ENCODE results near the gene PTPN1.
"Not testable (repeated sequence)": the region's sequence is repeated elsewhere in the genome, so short reads cannot be mapped to it uniquely, and the experiment has no call there.

PTPN1 gene

GRCh38 chr20:50534567-50534966 lies 24.4 kb downstream of the PTPN1 start:
- no peak for DNase-seq

DNA sequence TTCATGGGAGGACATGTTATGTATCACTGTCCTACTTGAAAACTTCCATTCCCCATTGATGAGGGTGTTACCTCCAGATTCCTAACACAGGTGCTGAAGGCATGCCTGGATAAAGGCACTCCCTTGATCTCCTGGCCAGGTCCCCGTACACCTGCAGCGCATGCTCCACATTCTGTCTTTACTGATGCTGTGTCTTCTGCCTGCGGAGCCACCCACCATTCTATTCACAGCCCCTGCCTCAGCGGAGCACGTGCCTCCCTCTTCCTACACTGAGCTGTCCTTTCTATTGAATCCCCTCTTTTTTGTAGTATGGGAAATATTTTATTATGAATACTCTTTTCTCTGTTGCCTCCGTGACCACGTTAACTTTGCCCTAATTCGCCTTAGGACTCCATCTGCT lies 25.0 kb downstream of the PTPN1 start:
- no peak for DNase-seq

- no peak for DNase-seq
These were observed 26.1 kb downstream of the PTPN1 start for GRCh38 chr20:50536333-50536732.

DNA sequence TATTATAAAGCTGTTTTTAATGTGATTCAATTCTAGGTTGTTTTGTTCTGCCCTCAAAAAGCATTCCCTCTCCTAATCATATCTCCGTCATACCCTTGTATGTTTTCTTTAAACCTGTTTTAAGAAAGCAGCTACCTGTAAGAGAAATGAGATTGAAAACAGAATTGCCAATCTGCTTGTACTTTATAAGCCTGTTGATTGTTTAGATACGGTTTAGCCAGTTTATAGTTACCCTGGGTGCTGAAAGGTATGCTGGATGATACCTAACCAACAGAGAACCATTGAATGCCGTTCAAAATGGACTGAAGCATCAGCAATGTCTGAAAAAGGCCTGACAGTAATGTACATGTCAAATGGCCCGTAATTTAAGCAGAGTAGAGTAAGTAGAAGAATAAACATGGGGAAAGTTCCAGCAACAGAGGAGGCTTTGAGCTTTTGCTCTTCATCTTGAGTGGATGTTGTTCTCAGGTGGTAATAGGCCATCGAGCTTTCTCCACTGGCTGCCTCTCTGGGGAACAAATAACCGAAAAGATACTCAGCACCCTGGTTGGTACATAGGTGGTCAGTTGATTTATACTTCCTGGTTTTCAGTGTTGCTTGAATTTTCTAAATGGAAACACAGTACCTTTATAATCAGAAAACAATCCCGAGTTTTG lies 27.5 kb downstream of the PTPN1 start:
- DNase-seq, result no peak

GRCh38 chr20:50538276-50538675 lies 28.1 kb downstream of the PTPN1 start:
- no peak for DNase-seq

- DNase-seq, result not testable (repeated sequence)
These were observed 29.6 kb downstream of the PTPN1 start for GRCh38 chr20:50539798-50540197.

- DNase-seq, result no peak
These were observed 30.7 kb downstream of the PTPN1 start for GRCh38 chr20:50540620-50541605.

DNA sequence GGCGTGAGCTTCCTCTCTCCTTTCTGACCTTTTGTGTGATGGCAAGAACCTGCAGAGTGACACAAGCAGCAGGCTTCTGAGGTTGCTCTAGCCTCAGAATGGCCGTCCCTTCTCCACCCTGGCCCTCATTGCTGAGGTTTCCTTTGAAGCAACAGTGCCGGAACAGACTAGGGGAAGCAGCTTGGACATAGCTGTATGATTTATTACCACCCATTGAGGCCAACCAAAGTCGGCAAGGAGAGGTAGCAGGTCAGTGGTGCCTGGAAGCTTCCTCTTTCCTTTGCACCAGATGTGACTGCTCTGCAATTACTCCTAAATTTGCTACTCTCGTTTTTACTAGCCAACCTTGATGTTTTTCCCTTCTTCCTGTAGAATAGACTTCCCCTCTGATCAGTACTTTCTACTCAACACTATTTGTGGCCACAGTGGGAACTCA lies 31.4 kb downstream of the PTPN1 start:
- no peak for DNase-seq

- no peak for DNase-seq
These were observed 33.1 kb downstream of the PTPN1 start for GRCh38 chr20:50543326-50543725.

DNA sequence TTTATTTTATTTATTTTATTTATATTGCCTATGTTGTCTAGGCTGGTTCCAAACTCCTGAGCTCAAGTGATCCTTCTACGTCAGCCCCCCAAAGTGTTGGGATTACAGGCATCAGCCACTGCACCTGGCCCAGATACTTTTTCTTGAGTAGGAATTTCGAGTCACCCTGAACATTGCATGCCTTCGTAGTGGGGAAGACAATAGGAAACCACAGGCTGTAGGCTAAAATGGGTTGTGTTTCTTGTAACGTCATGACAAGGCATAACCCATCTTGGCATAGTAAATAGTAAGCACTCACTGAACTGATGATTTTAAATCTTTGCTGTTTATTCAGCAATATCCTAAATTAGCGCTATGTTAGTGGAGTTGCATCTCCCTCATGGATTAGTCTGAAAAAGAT lies 34.9 kb downstream of the PTPN1 start:
- DNase-seq, result no peak

- peak in 1 of 2 experiments; percentile 48 for DNase-seq
These were observed 36.6 kb downstream of the PTPN1 start for GRCh38 chr20:50546729-50547314.

DNA sequence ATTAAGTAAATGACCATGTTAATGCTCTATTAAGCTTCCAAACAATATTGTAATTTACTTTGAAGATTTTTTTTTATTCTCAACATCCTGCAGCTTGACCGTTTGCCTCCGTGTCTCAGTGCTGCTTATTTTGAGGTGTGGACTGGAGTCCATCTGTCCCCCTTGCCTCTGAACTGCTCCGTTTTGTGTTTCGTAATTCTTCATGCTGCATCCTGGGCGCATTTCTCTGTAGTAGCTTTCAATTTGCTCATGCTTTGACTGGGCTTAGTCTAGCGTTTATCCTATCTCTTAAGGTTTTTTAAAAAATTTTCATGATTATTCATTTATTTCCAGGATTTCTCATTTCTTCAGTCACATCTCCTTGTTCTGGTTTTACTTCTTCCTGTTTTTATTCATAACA lies 37.8 kb downstream of the PTPN1 start:
- DNase-seq, result no peak

- no peak for DNase-seq
These were observed 38.2 kb downstream of the PTPN1 start for GRCh38 chr20:50548396-50548795.

DNA sequence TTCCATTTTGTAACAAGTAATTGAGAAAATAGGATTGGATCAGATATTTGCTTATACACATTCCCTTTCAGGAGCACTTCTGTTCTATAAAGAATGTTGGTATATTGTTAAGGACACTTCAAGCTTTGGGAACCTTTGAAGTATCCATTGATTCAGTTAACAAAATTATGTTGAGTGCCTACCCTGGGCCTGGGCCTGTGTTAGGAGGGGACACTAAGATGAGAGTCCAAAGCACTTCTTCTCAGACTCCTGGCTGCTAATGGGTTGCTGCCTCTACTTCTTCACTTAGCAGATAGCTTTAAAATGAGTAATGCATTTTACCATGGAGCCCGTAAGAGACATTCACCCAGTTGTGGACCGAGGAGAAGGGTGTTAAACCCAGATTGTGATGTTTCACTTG lies 40.3 kb downstream of the PTPN1 start:
- DNase-seq, result no peak

GRCh38 chr20:50551288-50551687 lies 41.1 kb downstream of the PTPN1 start:
- no peak for DNase-seq

GRCh38 chr20:50552979-50553378 lies 42.8 kb downstream of the PTPN1 start:
- DNase-seq, result no peak

DNA sequence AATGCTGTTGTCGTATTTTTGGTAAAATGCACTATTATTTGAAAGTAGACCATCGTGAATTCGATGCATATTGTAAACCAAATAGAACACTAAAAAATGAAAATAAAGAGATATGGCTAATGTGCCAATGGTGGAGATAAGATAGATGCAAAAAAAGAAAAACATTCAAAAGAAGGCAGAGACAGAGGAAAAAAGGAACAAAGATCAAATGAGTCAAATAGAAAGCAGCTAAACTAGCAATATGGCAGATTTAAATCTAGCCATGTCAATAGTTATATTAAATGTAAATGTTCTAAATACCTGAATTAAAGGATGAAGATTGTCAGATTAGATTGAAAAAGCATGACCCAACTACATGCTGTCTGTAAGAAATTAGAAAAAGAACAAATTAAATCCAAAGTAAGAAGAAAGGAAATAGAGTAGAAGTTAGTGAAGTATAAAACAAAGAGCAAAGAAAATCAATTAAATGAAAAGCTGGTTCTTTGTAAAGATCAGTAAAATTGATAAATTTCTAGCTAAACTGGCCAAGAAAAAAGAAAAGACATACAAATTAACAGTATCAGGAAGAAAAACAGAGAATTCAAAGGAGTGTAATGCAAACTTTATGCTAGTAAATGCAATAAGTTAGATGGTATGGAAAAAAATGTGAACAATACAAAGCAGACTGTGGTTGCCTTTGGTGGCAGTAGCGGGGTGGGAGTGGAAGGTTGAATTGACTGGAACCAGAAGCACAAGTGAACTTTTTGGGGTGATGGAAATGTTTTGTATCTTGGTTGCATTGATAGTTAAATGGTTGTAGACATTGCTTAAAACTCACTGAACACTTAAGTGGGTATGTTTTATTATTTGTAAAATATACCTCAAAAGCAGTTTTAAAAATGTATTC lies 44.8 kb downstream of the PTPN1 start:
- DNase-seq, result no peak

- no peak for DNase-seq
These were observed 45.5 kb downstream of the PTPN1 start for GRCh38 chr20:50555662-50556061.

GRCh38 chr20:50557549-50558134 lies 47.5 kb downstream of the PTPN1 start:
- DNase-seq, result no peak

- DNase-seq, result no peak
These were observed 48.3 kb downstream of the PTPN1 start for GRCh38 chr20:50558483-50558925.

- DNase-seq, result no peak
These were observed 49.0 kb downstream of the PTPN1 start for GRCh38 chr20:50559149-50559548.
